Measurements from ENCODE around the gene FPGS.
A peak's percentile ranks its signal among the peaks of the same experiment; 100 is the strongest.

FPGS gene

DNA sequence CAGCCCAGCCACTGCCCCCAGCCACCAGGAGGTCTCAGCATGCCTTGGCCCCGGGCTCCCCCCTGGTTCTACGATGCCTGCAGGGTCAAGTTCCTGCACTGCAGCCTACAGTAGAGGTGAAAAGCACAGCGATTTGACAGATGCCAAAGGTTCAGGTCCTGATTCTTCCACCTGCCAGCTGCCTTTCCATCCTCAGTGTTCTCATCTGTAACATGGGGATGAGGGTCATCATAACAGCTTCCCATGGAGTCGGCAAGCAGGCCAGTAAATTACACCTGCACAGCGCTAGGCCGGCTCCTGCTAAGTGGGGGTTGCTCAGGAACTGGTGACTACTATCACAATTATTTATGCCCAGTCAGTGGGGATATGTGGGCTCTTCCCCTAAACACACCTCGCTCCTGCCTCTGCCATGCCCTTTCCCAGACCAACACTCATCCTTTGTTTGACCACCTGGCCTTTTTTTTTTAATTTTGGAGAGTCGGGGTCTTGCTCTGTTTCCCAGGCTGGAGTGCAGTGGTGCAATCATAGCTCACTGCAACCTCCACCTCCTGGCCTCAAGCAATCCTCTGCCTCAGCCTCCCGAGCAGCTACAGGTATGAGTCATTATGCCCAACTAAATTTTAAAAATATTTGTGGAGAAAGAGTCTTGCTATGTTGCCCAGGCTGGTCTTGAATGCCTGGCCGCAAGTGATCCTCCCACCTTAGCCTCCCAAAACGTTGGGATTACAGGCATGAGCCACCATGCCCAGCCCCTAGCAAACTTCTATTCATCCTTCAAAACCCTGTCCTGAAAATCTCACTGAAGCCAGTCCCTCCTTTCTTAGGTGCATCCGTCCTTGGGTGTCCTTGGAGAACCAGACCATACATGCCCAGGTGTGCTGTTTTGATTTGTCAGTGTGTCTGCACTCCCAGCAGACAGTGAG is 45.4 kb downstream of the FPGS start:
- no peak overlapping the region for H3K27ac Mint-ChIP-seq
- H3K4me3 Mint-ChIP-seq = no peak overlapping the region
- peaks cover 20% of the 10 kb centered on the region for H3K36me3 Mint-ChIP-seq
- no peak for ATAC-seq
- peaks cover 10% of the 10 kb centered on the region for H3K9me3 Mint-ChIP-seq
- H3K27me3 Mint-ChIP-seq = no peaks in the 10 kb centered on the region
- H3K4me1 Mint-ChIP-seq = no peaks in the 10 kb centered on the region

DNA sequence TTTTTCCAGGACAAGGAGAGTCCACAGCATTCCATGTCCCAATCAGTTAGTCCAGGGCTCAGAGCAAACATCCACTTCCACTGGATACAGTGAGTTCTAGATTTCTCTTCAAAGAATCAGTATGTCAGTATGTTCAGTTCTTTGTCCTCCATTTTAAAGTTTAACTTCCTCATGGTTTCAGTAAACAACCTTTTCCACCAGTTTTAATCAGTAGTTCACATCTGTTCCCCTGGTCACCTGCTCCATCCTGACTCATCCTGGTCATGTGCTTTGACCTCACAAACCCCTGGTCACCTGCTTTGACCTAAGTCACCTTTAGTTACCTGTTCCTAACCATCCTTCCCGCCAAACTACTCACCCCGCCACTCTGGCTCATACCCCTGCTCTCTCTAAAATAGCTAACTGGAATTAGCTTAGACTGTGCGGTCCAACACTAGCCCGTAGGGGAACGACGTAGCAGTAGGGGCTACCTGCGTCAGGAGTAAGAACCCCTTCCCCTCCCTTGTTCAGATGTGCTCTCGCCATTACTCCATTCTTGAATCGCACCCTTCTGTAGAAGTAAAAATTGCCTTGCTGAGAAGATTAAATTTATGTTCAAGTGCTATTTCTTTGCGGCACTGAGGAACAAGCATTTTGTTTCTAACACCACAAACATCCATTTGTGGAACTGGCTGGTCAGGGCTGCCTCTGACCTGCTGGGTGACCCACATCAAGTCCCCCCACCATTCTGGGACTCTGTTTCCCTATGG is 46.2 kb downstream of the FPGS start:
- ATAC-seq = no peak
- H3K4me1 Mint-ChIP-seq = peaks cover 4% of the 10 kb centered on the region
- no peaks in the 10 kb centered on the region for H3K27me3 Mint-ChIP-seq
- H3K27ac Mint-ChIP-seq = no peak overlapping the region
- H3K36me3 Mint-ChIP-seq = peaks cover 20% of the 10 kb centered on the region
- no peak overlapping the region for H3K4me3 Mint-ChIP-seq
- peaks cover 10% of the 10 kb centered on the region for H3K9me3 Mint-ChIP-seq

DNA sequence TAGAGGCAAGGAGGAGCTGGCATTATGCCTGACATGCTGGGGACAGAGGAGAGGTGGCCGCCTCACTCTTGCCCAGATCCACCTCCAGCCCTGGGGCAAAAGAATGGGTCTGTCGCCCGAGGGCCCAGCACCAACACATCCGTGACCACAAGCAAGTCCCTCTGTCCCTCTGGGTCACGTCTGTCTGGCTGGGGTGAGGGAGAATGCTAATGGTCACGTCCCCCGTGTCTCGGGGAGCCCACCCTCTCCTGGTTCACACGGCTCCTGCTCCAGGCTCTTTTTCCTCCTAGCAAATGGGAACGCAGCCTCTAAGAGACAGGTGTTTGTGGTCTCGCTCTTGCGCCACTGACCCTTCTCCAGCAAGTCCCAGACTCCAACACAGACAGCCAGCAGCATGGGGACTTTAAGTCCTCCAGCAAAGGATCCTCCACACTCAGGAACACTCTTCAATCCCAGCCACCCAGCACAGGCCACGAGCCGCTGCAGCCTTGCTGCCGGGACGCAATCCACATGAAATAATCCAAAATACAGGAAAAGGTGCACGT is 47.7 kb downstream of the FPGS start:
- H3K36me3 Mint-ChIP-seq = peaks cover 20% of the 10 kb centered on the region

DNA sequence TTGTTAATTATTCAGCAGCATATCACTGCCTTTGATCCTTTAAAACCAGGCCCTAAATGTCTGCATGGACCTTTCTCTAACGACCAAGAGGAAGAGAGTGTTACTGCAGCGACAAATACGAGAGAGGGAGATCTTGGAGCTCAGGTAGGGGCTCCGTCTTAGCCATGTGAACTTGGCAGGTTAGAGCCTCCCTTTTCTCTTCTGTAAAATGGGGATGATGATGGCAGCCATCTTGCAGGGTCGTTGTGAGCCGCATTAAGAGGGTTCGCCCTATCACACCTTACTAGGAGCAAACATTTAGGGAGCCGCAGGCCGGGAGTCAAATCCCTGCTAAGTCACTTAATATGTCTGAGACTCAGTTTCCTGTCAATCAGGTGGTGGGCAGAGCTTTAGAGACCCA is 50.1 kb downstream of the FPGS start:
- Mint-ChIP-seq H3K9me3 (peaks cover 10% of the 10 kb centered on the region), H3K36me3 (peaks cover 20% of the 10 kb centered on the region), H3K4me3 (no peak overlapping the region), H3K27me3 (no peaks in the 10 kb centered on the region), H3K4me1 (peaks cover 16% of the 10 kb centered on the region), H3K27ac (no peak overlapping the region)
- no peak for ATAC-seq

More for the DNA sequence above, 47.7 kb downstream of the FPGS start:
- no peak overlapping the region for H3K4me3 Mint-ChIP-seq
- peaks cover 7% of the 10 kb centered on the region for H3K4me1 Mint-ChIP-seq
- H3K9me3 Mint-ChIP-seq = peaks cover 10% of the 10 kb centered on the region
- no peak overlapping the region for H3K27ac Mint-ChIP-seq
- no peak for ATAC-seq
- H3K27me3 Mint-ChIP-seq = no peaks in the 10 kb centered on the region

DNA sequence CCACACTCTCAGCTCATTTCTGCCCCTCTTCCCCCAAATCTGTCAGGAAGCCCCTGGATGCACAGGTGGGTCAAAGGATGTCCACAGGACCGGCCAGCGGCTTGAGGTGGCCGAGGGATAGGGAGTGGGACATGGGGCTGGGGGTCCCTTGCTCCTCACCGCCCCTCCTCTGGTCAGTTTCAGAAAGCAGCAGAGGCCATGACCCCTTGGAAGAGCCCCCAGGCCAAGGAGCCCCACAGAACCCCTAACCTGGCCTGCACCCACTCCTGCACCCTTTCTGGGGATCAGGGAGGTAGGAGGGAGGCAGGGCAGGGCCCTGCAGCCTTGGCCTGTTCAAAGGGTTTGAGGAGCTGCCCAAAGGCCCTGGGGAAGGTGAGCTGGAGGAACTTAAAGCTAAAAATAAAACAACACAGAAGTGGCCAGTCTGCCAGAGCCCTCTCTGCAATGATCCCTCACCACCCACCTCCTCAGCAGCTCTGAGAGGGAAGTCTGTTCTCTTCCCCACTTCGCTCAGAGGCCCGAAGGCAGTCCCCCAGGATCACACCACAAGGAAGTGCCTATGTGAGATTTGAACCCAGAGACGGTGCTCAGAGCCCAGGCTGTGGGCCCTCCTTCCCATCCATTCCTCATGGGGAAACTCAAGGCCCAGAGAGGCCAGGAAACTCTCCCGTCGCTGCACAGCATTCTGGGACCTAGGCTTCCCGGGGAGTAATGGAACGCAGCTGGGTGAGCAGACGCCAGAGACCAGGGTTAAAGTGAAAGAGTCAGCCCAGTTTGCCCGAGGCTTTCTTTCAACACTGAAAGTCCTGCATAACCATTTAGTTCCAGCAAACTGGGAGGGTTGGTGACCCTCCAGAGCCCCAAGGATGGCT is 50.9 kb downstream of the FPGS start:
- H3K27me3 Mint-ChIP-seq = no peaks in the 10 kb centered on the region
- H3K9me3 Mint-ChIP-seq = peaks cover 10% of the 10 kb centered on the region
- peak overlapping the region; percentile 86 for H3K27ac Mint-ChIP-seq
- peak; percentile 21 for ATAC-seq
- peaks cover 18% of the 10 kb centered on the region for H3K36me3 Mint-ChIP-seq
- peaks cover 21% of the 10 kb centered on the region for H3K4me1 Mint-ChIP-seq
- peak overlapping the region; percentile 78 for H3K4me3 Mint-ChIP-seq

DNA sequence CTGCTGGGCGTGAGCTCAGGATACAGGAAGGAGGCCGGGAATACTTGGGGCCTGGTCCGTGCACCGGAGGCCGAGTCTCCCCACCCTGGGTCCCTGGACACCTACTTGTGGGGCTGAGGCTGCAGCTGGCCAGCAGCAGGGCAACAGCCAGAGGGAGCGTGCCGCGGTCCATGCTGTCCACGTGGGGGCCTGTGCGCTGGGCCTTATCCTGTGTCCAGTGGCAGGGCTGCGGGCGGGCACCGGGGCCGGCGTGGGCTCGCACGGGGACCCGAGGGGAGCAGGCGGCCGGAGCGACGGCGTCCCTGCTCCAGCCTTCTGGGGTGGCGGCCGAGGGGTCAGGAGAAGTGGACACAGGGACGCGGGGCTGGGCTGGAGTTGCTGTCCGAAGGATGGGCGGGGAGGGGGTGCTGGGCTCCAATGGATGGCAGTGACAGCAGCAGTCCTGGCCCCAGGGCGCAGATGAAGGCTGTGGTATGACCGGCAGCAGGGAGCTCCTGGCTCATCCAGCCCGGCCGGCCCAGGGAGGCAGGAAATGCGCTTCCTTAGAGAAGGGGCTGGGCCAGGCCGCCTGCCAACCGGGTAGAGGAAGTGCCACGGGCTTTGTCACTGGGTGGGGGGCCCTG is 51.6 kb downstream of the FPGS start, which contains the start of gene ENG:
ENG (minus strand) TSS at position 475 of the 623 bp plus-strand sequence; CDS start at position 172, 303 bp downstream.
- H3K27me3 Mint-ChIP-seq = no peaks in the 10 kb centered on the region
- H3K4me3 Mint-ChIP-seq = peak within 1 kb of the TSS; percentile 78
- peaks cover 10% of the 10 kb centered on the region for H3K36me3 Mint-ChIP-seq
- peaks cover 21% of the 10 kb centered on the region for H3K4me1 Mint-ChIP-seq
- H3K9me3 Mint-ChIP-seq = peaks cover 3% of the 10 kb centered on the region
- ATAC-seq = peak; percentile 40
- H3K27ac Mint-ChIP-seq = peak within 1 kb of the TSS; percentile 86

DNA sequence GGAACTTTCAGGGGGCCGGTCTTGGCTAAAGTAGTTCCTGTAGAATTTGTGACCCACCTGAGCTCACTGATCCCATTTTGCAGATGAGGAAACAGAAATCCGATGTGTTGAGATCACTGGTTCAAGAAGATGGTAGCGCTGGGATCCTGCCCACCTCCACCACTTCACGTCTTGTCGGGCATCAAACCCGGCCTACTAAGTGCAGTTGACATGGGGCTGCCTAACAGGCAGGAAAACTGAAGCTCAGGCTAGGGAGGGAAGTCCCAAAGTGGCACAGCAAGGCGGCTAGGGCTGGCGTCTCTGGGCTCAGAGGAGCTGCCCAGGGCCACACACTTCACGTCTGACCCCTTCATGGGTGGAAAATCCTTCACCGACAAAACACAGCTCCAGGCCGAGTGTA is 52.3 kb downstream of the FPGS start:
- H3K9me3 Mint-ChIP-seq = no peaks in the 10 kb centered on the region
- no peak overlapping the region for H3K4me3 Mint-ChIP-seq
- H3K36me3 Mint-ChIP-seq = peaks cover 6% of the 10 kb centered on the region
- peaks cover 21% of the 10 kb centered on the region for H3K4me1 Mint-ChIP-seq
- H3K27ac Mint-ChIP-seq = peak overlapping the region; percentile 86
- H3K27me3 Mint-ChIP-seq = no peaks in the 10 kb centered on the region
- ATAC-seq = no peak

DNA sequence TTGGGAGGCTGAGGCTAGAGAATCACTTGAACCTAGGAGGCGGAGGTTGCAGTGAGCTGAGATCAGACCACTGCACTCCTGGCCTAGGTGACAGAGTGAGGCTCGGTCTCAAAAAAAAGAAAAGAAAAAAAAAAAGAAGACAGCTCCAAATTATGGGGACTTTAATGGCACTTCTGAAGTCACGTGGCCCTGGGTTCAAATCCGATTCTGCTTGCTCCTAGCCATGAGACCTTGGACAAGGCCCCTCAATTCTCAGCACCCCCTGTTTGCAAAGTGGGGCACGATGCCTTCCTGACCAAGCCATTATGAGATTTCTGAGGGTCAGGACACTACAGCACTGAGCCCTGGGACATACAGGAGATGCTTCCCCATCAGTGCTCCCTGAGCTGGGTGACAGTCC is 52.8 kb downstream of the FPGS start:
- H3K9me3 Mint-ChIP-seq = no peaks in the 10 kb centered on the region
- H3K27me3 Mint-ChIP-seq = no peaks in the 10 kb centered on the region
- ATAC-seq = no peak
- H3K27ac Mint-ChIP-seq = peak overlapping the region; percentile 86
- no peak overlapping the region for H3K4me3 Mint-ChIP-seq
- H3K4me1 Mint-ChIP-seq = peaks cover 24% of the 10 kb centered on the region
- peaks cover 2% of the 10 kb centered on the region for H3K36me3 Mint-ChIP-seq

DNA sequence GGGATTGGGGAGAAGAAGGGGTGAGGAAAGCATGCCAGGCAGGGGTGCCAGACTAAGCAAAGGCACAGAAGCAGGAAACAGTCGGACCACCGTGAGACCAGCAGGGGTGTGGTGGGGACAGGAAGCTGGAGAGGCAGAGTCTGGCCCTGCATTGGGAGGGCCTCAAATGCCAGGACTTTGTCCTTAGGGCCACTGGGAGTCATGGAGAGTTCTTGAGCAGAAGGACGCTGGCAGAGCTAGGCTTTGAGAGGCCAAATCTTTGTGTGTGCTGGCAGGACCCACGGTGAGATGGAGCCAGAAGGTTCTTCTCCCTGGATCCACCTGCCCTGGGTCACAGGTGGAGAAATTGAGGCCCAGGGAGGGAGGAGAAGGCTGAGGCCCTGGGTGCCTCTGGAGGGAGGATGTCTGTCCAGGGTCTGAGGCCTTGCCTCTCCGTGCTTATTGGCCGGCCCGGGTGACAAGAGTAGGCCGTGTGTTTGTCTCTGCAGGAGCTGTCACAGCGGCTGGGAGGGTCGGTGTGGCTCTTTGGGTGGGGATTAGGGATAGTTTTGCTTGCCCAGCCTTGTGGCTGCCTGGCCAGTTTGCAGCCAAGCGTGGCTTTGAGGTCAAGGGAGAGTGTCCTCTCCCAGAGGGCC is 53.5 kb downstream of the FPGS start:
- no peak for ATAC-seq
- Mint-ChIP-seq H3K4me3 (no peak overlapping the region), H3K27ac (peak overlapping the region; percentile 86), H3K27me3 (no peaks in the 10 kb centered on the region), H3K9me3 (no peaks in the 10 kb centered on the region), H3K4me1 (peaks cover 31% of the 10 kb centered on the region), H3K36me3 (no peaks in the 10 kb centered on the region)

DNA sequence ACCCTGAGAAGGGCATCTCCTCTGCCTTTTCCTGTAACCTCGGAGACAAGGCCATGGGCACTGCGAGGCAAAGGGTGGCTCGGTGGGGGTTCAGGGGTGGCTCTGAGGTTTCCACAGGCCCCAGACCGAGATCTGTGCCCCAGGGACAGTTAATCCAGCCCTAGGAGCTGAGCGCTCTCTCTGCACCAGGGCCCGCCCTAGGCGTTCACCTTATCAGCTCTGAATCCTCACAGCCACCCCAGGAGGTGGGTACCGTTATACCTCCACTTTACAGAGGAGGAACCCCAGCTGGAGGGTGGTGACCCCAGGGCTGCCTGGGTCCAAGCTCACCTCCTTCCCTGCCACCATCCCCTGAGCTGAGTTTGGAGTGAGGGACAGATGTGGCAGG is 54.0 kb downstream of the FPGS start:
- Mint-ChIP-seq H3K27me3 (no peaks in the 10 kb centered on the region), H3K27ac (no peak overlapping the region), H3K4me3 (no peak overlapping the region), H3K9me3 (no peaks in the 10 kb centered on the region), H3K4me1 (peaks cover 36% of the 10 kb centered on the region), H3K36me3 (no peaks in the 10 kb centered on the region)
- no peak for ATAC-seq

DNA sequence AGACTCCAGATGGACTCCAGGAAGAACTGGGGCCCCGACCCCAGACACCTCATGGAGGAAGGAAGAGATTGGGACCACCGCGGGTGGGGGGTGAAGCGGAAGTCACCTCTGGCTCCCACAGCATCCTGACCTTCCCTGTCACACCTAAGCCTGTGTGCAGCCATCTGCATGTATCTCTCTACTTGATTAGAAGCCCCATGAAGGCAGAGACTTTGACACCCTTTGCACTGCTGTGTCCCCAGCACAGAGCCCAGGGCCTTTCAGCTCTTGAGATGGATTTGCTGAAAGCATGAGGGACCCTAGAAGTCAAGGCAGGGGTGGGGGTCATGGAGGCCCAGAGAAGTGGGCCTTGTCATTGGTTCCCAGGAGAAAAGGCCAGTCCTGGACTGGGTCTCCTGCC is 54.6 kb downstream of the FPGS start:
- Mint-ChIP-seq H3K36me3 (no peaks in the 10 kb centered on the region), H3K27me3 (no peaks in the 10 kb centered on the region), H3K27ac (no peak overlapping the region), H3K4me3 (no peak overlapping the region), H3K9me3 (no peaks in the 10 kb centered on the region), H3K4me1 (peaks cover 41% of the 10 kb centered on the region)
- no peak for ATAC-seq

DNA sequence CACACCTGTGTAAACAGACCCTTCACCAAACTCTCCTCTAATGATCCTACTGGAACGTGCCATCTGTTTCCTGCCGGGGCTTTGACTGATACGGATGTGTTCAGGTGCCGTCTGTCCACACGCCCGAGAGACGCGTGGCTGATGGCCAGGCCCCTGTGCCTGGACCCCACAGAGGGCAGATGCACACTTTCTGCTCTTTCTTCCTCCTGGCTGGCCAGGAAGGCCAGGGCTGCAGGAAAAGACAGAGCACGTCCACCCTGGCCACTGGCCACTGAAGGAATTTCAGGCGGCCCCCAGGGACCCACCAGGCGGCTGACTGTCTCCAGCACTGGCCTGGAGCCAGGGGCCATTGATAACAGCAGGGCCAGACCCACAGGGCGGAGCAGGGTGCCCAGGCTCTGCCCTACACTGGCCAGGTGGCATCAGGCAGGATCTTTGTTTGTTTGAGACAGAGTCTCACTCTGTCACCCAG is 55.4 kb downstream of the FPGS start:
- Mint-ChIP-seq H3K27me3 (no peaks in the 10 kb centered on the region), H3K36me3 (no peaks in the 10 kb centered on the region), H3K9me3 (no peaks in the 10 kb centered on the region), H3K27ac (peak overlapping the region; percentile 77), H3K4me3 (no peak overlapping the region), H3K4me1 (peaks cover 49% of the 10 kb centered on the region)
- no peak for ATAC-seq

DNA sequence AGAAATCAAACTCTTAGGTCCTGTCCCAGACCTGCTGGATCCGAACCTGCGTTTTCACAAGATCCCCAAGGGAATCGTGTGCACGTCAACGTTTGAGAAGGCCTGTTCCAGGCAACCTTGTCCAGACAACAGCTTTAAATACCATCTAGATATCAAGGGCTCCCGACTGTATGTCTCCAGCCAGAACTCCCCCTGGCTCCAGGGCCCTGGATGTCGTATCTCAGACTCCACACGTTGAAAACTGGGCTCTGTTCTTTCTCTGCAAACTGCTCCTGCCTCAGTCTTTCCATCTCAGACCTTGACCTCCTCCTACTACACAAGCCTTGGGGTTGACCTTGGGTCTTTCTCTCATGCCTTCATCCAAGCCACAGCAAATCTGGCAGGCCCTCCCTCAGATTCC is 57.6 kb downstream of the FPGS start:
- no peaks in the 10 kb centered on the region for H3K9me3 Mint-ChIP-seq
- H3K4me1 Mint-ChIP-seq = peaks cover 51% of the 10 kb centered on the region
- H3K27ac Mint-ChIP-seq = peak overlapping the region; percentile 94
- H3K36me3 Mint-ChIP-seq = no peaks in the 10 kb centered on the region
- no peaks in the 10 kb centered on the region for H3K27me3 Mint-ChIP-seq
- H3K4me3 Mint-ChIP-seq = no peak overlapping the region
- ATAC-seq = no peak

DNA sequence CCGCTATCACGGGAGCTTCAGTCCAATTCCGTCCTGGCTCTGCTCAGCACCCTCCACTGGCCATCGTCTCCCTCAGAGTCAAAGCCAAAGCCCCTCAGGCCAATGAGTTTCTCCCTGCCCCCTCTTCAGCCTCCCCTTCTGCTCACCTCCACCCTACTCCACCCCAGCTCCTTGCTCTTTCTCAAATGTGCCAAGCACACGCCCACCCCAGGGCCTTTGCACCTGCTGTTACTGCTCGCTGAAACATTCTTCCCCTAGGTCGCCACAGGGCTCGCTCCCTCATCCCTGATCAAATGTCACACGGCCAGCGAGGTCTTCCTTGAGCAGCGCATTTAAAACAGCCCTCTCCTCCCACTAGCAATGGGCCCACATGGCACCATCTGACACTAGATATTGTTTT is 58.1 kb downstream of the FPGS start:
- ATAC-seq = no peak
- H3K4me3 Mint-ChIP-seq = no peak overlapping the region
- no peaks in the 10 kb centered on the region for H3K36me3 Mint-ChIP-seq
- H3K27me3 Mint-ChIP-seq = no peaks in the 10 kb centered on the region
- peaks cover 54% of the 10 kb centered on the region for H3K4me1 Mint-ChIP-seq
- H3K27ac Mint-ChIP-seq = peak overlapping the region; percentile 94
- no peaks in the 10 kb centered on the region for H3K9me3 Mint-ChIP-seq
